Lower leg skin (tissue), 3 donors: ENCODE data around the gene LENEP.

Source experiments
- CTCF ChIP-seq, 3 donors: fragments of 450-650 bp; IDR thresholded peaks; one replicate each; pipeline ENCODE4 v1.5.1; 2016; ENCODE audit warnings: antibody characterized with exemption in 3 of 3, mild to moderate bottlenecking in 3 of 3, moderate library complexity in 2 of 3
- POLR2A ChIP-seq, 2 donors: fragments of 450-650 bp; IDR thresholded peaks; one replicate each; pipeline ENCODE4 v1.6.1; 2016 to 2017; ENCODE audit warnings: antibody characterized with exemption in 2 of 2, mild to moderate bottlenecking in 1 of 2, moderate library complexity in 1 of 2

DNA sequence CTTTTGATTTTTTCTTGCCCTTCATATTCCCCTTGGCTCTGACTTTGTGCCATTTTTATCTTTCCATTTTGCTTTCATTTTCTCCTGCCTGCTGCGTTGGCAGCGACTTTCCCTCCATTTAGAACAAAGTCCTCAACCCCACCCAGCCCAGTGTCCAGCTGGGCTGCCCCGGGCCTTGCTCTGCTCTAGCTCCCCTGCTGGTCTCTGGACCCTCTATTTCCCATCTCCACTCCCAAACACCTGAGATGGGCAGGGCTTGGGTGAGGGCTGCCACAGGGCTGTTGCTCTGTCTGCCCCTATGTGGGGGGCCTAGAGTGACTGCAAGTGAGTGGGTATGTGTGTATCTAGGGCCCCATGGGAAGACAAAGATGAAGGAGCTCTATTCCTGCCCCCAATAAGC, 50.4 kb downstream of the LENEP start:
- no peak for TF ChIP-seq POLR2A (IDR thresholded peaks at IDR 0.05)
- no peak for TF ChIP-seq CTCF (IDR thresholded peaks at IDR 0.05)
